ENCODE data around the gene CEND1. TPM values are rescaled to one million over a fixed set of nuclear protein-coding genes. Genes with fewer than 3 reads are reported as not detected.

The CEND1 gene
- total and polyA plus RNA-seq, 2 of the 13 experiments (the other 11 are each of a cell fraction or from before 2014, with no cell fraction given): not detected

DNA sequence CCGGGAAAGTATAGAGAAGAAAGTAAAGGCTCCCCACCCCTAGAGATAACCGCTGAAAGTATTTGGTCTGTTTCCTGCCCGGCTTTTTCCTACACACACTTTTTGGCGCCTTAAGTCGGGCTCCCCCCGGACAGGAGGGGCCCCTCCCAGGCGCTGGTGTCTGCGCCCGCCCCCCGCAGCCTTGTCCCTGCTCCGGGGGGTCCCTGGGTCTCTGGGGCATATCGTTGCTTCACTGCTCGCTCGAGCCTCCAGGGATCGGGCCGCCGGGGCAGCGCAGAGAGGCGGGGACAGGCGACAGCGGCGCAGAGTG, 36.9 kb upstream of the CEND1 start:
- in situ Hi-C loops (cut with HindIII; ENCODE audit: extremely low pct_ligation_motif_present, low pct_unique_long_range_greater_than_20kb): no loop called here
- Histone ChIP-seq H3K4me1 (ENCODE audit: insufficient read depth, low read length) (peaks cover 65% of the 10 kb centered on the region), H3K4me2 (ENCODE audit: low read depth, low read length) (peak overlapping the region; percentile 91), H4K20me1 (ENCODE audit: insufficient read depth, low read length) (peaks cover 1% of the 10 kb centered on the region; the same call in 1 of the 2 replicates), H3K79me2 (ENCODE audit: insufficient read depth, low read length) (peaks cover 2% of the 10 kb centered on the region), H3K9ac (ENCODE audit: insufficient read depth, low read depth, low read length) (peak overlapping the region; percentile 74), H3K27me3 (ENCODE audit: control insufficient read depth in 1 of 2, insufficient read depth in 2 of 2, low read length in 2 of 2) (no peaks in the 10 kb centered on the region), H3K36me3 (replicated peaks in 1 of 2; ENCODE audit: control insufficient read depth in 1 of 2, insufficient read depth in 2 of 2, low read length in 2 of 2) (peaks cover 6 to 18% of the 10 kb centered on the region in 2 experiments; a peak in 4 of 5 replicates), H3K9me3 (ENCODE audit: low read length) (no peaks in the 10 kb centered on the region), H3K4me3 (replicated peaks in 1 of 3; ENCODE audit: insufficient read depth in 1 of 3, low read depth in 2 of 3, low read length in 3 of 3) (peak overlapping the region; percentile 69 to 83 (median 80)), H2AFZ (ENCODE audit: low read length) (no peak overlapping the region), H3K27ac (ENCODE audit: extremely low read length, insufficient read depth, low read length) (peak overlapping the region; percentile 77)
- DNase-seq (ENCODE audit: low spot score) (no peak), FAIRE-seq (no peak), ATAC-seq (peak; percentile 15)
- intact Hi-C loops (cut with micrococcal nuclease; ENCODE audit: unreplicated experiment): no loop called here
- 0% methylated on average over 4 of the region's 22 CpGs for WGBS (ENCODE audit: low lambda C conversion rate)
- BruUV-seq (replicated peaks): no TSS peak
- ChIA-PET POLR2A (interaction anchor here (1.8 to 16.1 kb wide), 4 partner anchors 8 to 28 kb away, joined by 4 to 264 read pairs (median 75); partner anchors contain the start of genes PNPLA2, POLR2L, RPLP2 and TSPAN4), CTCF (ENCODE audit: low intra/inter-chr PET ratio, low total read pairs) (no interaction called here)
- TF ChIP-seq ZNF44 (CRISPR knock-in tag; IDR thresholded peaks at IDR 0.05): 0 out of 2 replicates have a peak, but pooled peaks have one; percentile 24
- TF ChIP-seq ZNF816 (CRISPR knock-in tag; IDR thresholded peaks at IDR 0.05; ENCODE audit: borderline replicate concordance): 0 out of 2 replicates have a peak, but pooled peaks have one; percentile 51
- TF ChIP-seq MAZ (IDR thresholded peaks at IDR 0.05; ENCODE audit: borderline replicate concordance, low read depth, low read length): no peak
- TF ChIP-seq MAZ (CRISPR knock-in tag; IDR thresholded peaks at IDR 0.05; ENCODE audit: low read depth): no peak
- no peak for TF ChIP-seq SALL2 (CRISPR knock-in tag; IDR thresholded peaks at IDR 0.05)
- TF ChIP-seq ZNF33B (CRISPR knock-in tag; IDR thresholded peaks at IDR 0.05): 0 out of 2 replicates have a peak, but pooled peaks have one; percentile 37
- TF ChIP-seq ZNF501 (CRISPR knock-in tag; IDR thresholded peaks at IDR 0.05): 0 out of 2 replicates have a peak, but pooled peaks have one; percentile 26
- no peak for TF ChIP-seq KDM1A (CRISPR knock-in tag; IDR thresholded peaks at IDR 0.05)
- TF ChIP-seq ELF3 (CRISPR knock-in tag; IDR thresholded peaks at IDR 0.05): no peak; the same call in 1 of the 2 replicates
- TF ChIP-seq, protein P1, sequence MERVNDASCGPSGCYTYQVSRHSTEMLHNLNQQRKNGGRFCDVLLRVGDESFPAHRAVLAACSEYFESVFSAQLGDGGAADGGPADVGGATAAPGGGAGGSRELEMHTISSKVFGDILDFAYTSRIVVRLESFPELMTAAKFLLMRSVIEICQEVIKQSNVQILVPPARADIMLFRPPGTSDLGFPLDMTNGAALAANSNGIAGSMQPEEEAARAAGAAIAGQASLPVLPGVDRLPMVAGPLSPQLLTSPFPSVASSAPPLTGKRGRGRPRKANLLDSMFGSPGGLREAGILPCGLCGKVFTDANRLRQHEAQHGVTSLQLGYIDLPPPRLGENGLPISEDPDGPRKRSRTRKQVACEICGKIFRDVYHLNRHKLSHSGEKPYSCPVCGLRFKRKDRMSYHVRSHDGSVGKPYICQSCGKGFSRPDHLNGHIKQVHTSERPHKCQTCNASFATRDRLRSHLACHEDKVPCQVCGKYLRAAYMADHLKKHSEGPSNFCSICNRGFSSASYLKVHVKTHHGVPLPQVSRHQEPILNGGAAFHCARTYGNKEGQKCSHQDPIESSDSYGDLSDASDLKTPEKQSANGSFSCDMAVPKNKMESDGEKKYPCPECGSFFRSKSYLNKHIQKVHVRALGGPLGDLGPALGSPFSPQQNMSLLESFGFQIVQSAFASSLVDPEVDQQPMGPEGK (CRISPR knock-in tag; IDR thresholded peaks at IDR 0.05): peak; percentile 72
- no peak for TF ChIP-seq ZNF879 (CRISPR knock-in tag; IDR thresholded peaks at IDR 0.05)
- TF ChIP-seq ZNF496 (CRISPR knock-in tag; IDR thresholded peaks at IDR 0.05; ENCODE audit: insufficient replicate concordance): no peak
- TF ChIP-seq BHLHE40 (IDR thresholded peaks at IDR 0.05; ENCODE audit: low read length): no peak
- TF ChIP-seq ZNF674 (CRISPR knock-in tag; IDR thresholded peaks at IDR 0.05; ENCODE audit: low read depth): no peak
- no peak for TF ChIP-seq ZNF75D (CRISPR knock-in tag; IDR thresholded peaks at IDR 0.05; ENCODE audit: borderline replicate concordance)
- TF ChIP-seq, protein P2, sequence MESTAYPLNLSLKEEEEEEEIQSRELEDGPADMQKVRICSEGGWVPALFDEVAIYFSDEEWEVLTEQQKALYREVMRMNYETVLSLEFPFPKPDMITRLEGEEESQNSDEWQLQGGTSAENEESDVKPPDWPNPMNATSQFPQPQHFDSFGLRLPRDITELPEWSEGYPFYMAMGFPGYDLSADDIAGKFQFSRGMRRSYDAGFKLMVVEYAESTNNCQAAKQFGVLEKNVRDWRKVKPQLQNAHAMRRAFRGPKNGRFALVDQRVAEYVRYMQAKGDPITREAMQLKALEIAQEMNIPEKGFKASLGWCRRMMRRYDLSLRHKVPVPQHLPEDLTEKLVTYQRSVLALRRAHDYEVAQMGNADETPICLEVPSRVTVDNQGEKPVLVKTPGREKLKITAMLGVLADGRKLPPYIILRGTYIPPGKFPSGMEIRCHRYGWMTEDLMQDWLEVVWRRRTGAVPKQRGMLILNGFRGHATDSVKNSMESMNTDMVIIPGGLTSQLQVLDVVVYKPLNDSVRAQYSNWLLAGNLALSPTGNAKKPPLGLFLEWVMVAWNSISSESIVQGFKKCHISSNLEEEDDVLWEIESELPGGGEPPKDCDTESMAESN (CRISPR knock-in tag; conservative IDR thresholded peaks at IDR 0.05): no peak
- peak; percentile 57; the same call in 1 of the 2 replicates for TF ChIP-seq ZNF564 (CRISPR knock-in tag; IDR thresholded peaks at IDR 0.05)
- no peak for TF ChIP-seq RAD51 (IDR thresholded peaks at IDR 0.05; ENCODE audit: borderline replicate concordance)
- no peak for TF ChIP-seq ZNF33A (CRISPR knock-in tag; IDR thresholded peaks at IDR 0.05; ENCODE audit: borderline replicate concordance)
- TF ChIP-seq, protein P3, sequence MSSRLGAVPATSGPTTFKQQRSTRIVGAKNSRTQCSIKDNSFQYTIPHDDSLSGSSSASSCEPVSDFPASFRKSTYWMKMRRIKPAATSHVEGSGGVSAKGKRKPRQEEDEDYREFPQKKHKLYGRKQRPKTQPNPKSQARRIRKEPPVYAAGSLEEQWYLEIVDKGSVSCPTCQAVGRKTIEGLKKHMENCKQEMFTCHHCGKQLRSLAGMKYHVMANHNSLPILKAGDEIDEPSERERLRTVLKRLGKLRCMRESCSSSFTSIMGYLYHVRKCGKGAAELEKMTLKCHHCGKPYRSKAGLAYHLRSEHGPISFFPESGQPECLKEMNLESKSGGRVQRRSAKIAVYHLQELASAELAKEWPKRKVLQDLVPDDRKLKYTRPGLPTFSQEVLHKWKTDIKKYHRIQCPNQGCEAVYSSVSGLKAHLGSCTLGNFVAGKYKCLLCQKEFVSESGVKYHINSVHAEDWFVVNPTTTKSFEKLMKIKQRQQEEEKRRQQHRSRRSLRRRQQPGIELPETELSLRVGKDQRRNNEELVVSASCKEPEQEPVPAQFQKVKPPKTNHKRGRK (CRISPR knock-in tag; IDR thresholded peaks at IDR 0.05): no peak

All from HepG2 (cell line).